AG04449 (cell line): Measurements from ENCODE around the gene PBLD.
"Not testable (repeated sequence)": the region's sequence is repeated elsewhere in the genome, so short reads cannot be mapped to it uniquely, and the experiment has no call there.

ENCODE experiments used
- CTCF ChIA-PET: fragments of 350-600 bp; formaldehyde crosslinking; extraction: SDS; loops from one replicate; lab custom pipeline; 2021; ENCODE audit warnings: antibody characterized with exemption; lab: Yijun Ruan, JAX
- POLR2A ChIA-PET: fragments of 400-600, 350-600 bp; formaldehyde crosslinking; extraction: SDS; loops from one replicate; lab custom pipeline; 2020; ENCODE audit warnings: antibody characterized with exemption, inconsistent platforms; lab: Yijun Ruan, JAX
- DNase-seq: peaks from one replicate; pipeline ENCODE4 v3.0.0-alpha.2; 2010; ENCODE audit warnings: low read depth, low spot score
- H3K4me3 ChIP-seq: 2 replicates; pipeline ENCODE4 v1.5.1; 2011; ENCODE audit warnings: low read depth, mild to moderate bottlenecking, control low read depth, low read length
- TF ChIP-seq, protein P1 (sequence below): IDR thresholded peaks from one replicate; pipeline ENCODE4 v1.5.1; 2011; ENCODE audit warnings: mild to moderate bottlenecking, moderate library complexity, low read length, control low read depth, inconsistent platforms; ENCODE audit not compliant: insufficient read depth; ENCODE audit errors: missing control alignments

Gene PBLD

DNA sequence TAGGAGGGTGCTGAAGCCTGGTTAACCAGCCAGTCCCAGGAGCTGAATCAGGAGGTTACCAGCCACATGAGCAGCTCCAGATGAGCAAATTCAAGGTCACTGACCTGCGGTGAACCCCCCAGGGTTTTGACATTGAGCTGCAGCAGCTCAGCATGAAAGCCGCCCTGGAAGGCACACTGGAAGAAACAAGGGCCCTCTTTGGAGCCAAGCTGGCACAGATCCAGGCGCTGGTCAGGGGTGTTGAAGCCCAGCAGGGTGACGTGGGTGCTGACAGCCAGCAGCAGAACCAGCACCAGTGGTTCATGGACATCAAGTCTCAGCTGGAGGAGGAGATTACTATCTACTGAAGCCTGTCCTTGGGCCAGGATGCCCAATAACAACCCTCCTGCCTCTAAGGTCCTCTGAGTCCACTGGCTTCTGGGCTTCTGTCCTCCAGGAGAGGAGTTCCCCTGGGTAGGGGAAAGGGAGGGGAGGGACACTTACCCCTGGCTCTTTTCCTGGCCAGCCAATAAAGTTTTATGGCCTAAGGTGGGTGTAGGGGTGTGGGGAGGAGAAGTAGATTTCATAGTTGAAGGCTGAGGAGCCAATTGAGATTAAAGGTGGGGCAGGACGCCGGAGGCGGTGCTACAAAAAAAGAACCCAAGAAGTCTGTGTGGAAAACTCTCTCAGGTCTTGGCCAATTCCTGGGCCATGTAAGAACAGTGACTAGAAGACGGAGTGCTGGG, 71.4 kb downstream of the PBLD start:
- ChIA-PET POLR2A (no interaction called here), CTCF (interaction anchor here (0.7 kb wide), 1 partner anchor 40 kb away, joined by 3 read pairs; no protein-coding TSS in a partner anchor)
- no peak overlapping the region for H3K4me3 ChIP-seq
- no peak for DNase-seq
- TF ChIP-seq, protein P1, sequence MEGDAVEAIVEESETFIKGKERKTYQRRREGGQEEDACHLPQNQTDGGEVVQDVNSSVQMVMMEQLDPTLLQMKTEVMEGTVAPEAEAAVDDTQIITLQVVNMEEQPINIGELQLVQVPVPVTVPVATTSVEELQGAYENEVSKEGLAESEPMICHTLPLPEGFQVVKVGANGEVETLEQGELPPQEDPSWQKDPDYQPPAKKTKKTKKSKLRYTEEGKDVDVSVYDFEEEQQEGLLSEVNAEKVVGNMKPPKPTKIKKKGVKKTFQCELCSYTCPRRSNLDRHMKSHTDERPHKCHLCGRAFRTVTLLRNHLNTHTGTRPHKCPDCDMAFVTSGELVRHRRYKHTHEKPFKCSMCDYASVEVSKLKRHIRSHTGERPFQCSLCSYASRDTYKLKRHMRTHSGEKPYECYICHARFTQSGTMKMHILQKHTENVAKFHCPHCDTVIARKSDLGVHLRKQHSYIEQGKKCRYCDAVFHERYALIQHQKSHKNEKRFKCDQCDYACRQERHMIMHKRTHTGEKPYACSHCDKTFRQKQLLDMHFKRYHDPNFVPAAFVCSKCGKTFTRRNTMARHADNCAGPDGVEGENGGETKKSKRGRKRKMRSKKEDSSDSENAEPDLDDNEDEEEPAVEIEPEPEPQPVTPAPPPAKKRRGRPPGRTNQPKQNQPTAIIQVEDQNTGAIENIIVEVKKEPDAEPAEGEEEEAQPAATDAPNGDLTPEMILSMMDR = no peak

DNA sequence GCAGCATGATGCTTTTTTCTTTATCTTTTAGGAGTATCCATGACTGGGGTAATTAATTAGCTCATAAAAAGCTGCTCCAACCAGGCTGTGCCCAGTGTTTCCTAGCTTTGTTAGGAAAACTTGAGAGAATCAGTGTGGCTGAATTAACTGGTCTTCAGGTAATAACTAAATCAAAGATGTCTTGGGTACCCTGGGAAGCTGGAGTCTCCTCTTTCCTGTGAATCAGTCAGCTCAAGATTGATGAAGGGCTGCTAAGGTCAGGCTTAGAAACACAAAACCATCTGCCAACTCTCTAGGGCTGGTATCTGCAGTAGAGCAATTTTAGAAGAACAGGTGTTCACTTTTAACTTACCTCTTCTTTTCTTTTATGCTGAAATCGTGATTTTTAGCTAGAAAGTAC, 79.4 kb downstream of the PBLD start:
- H3K4me3 ChIP-seq = no peak overlapping the region
- POLR2A ChIA-PET = interaction anchor here (0.8 kb wide), 1 partner anchor 79 kb away, joined by 3 read pairs; the partner anchor contains the start of gene HNRNPH3
- no peak for DNase-seq
- CTCF ChIA-PET = interaction anchor here (0.8 to 2.0 kb wide), 2 partner anchors 40 to 48 kb away, joined by 3 to 6 read pairs; no protein-coding TSS in a partner anchor
- TF ChIP-seq, protein P1 = no peak

DNA sequence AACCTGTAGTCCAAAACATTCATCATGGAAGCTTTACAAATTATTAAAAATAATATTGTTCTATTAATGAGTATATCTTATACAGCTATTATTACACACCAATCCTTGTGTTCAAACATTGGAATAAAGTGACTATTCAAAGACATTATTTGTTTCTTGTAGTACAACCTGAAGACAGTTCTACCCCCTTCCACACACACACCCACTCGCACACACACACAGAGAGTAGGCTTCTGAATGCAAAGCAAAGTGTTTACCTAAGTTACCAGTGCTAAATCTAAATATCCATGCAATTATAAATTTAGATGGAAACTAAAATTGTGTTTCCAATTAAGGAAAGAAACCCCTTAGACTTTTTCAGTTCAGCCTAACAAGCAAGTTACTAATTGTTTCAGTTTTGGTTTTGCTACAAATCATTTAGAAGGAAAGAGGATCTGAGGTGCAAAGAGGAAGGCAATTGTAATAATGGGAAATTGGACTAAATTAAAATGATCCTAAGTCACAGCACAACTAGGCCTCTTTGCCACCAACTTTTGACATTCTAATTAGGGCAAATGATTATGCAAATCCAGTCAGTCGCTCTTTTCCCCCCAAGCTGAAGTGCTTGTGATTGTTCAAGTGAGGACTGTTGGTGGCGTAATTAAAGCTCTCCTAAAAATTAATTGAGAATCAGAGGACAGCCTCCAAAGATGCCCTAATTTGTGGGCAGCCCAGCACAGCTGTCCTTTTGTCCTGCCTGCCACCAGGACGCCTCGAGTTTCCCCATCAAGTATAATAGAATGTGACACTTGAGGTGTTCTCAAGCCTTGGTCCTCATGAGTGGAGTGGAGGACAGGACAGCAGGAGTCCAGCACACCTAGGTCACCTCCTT, 80.9 kb downstream of the PBLD start:
- no peak overlapping the region for H3K4me3 ChIP-seq
- ChIA-PET POLR2A (no interaction called here), CTCF (interaction anchor here (1.3 kb wide), 1 partner anchor 39 kb away, joined by 5 read pairs; no protein-coding TSS in a partner anchor)
- TF ChIP-seq, protein P1 = no peak
- no peak for DNase-seq

DNA sequence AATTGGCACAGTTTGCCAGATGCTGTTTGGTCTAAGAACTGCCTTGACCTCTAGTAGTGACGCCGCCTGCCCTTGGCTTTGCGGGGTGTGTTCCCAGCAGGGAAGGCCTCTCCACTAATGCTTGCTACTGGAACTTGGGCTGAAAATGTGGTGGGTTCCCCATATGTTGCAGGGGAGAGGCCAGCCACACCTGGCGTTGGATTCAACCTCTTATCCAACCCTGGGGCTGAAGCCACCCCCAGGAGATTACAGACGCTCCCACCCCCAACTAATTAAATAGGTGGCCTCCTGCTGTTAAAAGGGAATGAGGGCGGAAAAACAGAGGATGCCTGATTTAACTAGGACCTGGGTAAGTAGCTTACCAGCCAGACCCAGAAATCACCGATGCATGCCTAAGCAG, 81.6 kb downstream of the PBLD start:
- no peak overlapping the region for H3K4me3 ChIP-seq
- CTCF ChIA-PET = no interaction called here
- no peak for DNase-seq
- POLR2A ChIA-PET = no interaction called here
- TF ChIP-seq, protein P1 = no peak

DNA sequence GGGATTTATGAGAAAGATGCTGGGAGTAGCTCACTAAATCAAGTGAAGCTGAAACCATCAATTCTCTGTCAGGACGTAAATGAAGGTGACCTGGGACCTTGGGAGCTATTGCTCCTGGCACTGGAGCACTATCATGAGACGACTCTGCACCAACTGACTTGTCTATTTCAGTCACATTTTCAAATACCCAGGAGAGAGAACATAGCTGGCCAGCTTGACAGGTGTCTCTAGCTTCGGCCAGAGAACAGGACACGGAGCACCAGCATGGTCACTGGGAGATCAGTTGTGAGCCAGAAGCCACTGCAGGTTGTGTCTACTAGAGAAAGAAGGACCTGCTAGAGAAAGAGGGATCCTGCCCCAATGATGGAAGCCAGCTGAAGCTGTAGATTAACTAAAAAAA, 83.4 kb downstream of the PBLD start:
- POLR2A ChIA-PET = no interaction called here
- no peak overlapping the region for H3K4me3 ChIP-seq
- TF ChIP-seq, protein P1 = no peak
- CTCF ChIA-PET = interaction anchor here (1.2 to 1.7 kb wide), 4 partner anchors 19 to 54 kb away, joined by 3 to 6 read pairs (median 4); no protein-coding TSS in a partner anchor
- no peak for DNase-seq

DNA sequence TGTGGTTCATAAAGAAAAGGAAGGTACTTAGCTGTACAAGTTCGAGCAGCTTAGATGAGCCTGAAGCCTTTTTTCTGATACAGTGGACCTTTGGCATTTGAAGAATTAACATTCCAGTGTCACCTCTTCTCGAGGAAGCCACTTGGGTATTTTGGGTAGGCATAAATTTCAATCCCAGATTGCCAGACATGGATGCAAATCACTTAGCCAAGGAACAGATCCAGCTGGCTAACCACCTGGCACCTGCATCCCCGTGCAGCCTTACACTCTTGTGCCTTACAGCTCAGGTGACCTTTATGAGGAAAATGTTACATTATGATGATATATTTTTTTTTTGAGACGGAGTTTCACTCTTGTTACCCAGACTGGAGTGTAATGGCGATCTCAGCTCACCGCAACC, 84.8 kb downstream of the PBLD start:
- TF ChIP-seq, protein P1 = no peak
- CTCF ChIA-PET = no interaction called here
- POLR2A ChIA-PET = no interaction called here
- no peak for DNase-seq
- no peak overlapping the region for H3K4me3 ChIP-seq

DNA sequence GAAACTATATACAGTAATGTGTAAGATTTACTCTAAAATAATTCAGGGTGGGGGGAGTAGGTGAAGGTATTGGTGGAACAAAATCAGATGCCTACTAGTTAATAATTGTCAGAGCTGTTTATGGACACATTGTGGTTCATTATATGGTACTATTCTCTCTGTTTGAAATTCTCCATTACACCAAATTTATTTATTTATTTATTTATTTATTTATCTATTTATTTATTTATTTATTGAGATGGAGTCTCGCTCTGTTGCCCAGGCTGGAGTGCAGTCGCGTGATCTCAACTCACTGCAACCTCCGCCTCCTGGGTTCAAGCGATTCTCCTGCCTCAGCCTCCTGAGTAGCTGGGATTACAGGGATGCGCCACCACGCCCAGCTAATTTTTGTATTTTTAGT, 86.3 kb downstream of the PBLD start:
- POLR2A ChIA-PET, CTCF ChIA-PET, DNase-seq, H3K4me3 ChIP-seq: not testable (repeated sequence)
